Right lobe of liver (tissue), 4 donors: ENCODE data around the gene NPR3.

Source experiments
- CTCF ChIP-seq, 4 donors: fragments of 200-600 bp in 3 of 4; fragments of 450-650 bp in 1 of 4; IDR thresholded peaks; one replicate each; pipeline versions ENCODE4 v1.5.1 to v1.8.0; 2016 to 2022; ENCODE audit warnings: antibody characterized with exemption in 4 of 4, mild to moderate bottlenecking in 2 of 4
- POLR2A ChIP-seq: fragments of 450-650 bp; IDR thresholded peaks from one replicate; pipeline ENCODE4 v1.6.1; 2017; ENCODE audit warnings: antibody characterized with exemption, mild to moderate bottlenecking
- donor health status: DM: no; HTN: no; CAD: no.
- donor health status: DM: no; HTN: no; CAD: no.
- donor health status: DM: no; HTN: yes; CAD: no.

- TF ChIP-seq CTCF (IDR thresholded peaks at IDR 0.05) (no peak), POLR2A (no peak)
These were observed 25.7 kb downstream of the NPR3 start for GRCh38 chr5:32736842-32737241.
